HG03060 (cell line): ENCODE measurements around the gene NUFIP2.

Experiments
- ATAC-seq: cut with Tn5 transposase; IDR thresholded peaks from one replicate; pipeline ENCODE4 v1.9.1; 2021; ENCODE audit warnings: low read depth, moderate number of reproducible peaks; ENCODE audit not compliant: unreplicated experiment

Gene NUFIP2

GRCh38 chr17:29207975-29208374, 86.0 kb downstream of the NUFIP2 start:
- no peak for ATAC-seq
